Smooth muscle cell (in vitro differentiated cells): ENCODE data around the gene CXorf49. TPM values are rescaled to one million over a fixed set of nuclear protein-coding genes. Genes with fewer than 3 reads are reported as not detected.
"Not testable (repeated sequence)": the region's sequence is repeated elsewhere in the genome, so short reads cannot be mapped to it uniquely, and the experiment has no call there.

Experiments
- DNase-seq: peaks from one replicate; lab custom pipeline; 2025; ENCODE audit not compliant: unreplicated experiment; lab: John Stamatoyannopoulos, UW
- H2AFZ ChIP-seq: fragments of 200-600 bp; sonication (generic); 2 replicates; pipeline ENCODE4 v1.6.0; 2016; ENCODE audit warnings: antibody characterized with exemption, low read depth, mild to moderate bottlenecking
- H3F3A ChIP-seq: fragments of 200-600 bp; sonication (generic); 2 replicates; pipeline ENCODE4 v1.6.0; 2017; ENCODE audit warnings: antibody characterized with exemption, low read depth
- H3K27ac ChIP-seq: fragments of 200-600 bp; sonication (generic); 2 replicates; pipeline ENCODE4 v1.5.1; 2016; ENCODE audit warnings: low read depth, mild to moderate bottlenecking
- H3K27me3 ChIP-seq: fragments of 200-600 bp; sonication (generic); 2 replicates; pipeline ENCODE4 v1.6.1; 2016; ENCODE audit warnings: low read depth, mild to moderate bottlenecking
- H3K36me3 ChIP-seq: fragments of 200-600 bp; sonication (generic); 2 replicates; pipeline ENCODE4 v1.5.1; 2016; ENCODE audit warnings: low read depth
- H3K4me1 ChIP-seq: fragments of 200-600 bp; sonication (generic); 2 replicates; pipeline ENCODE4 v1.5.1; 2016; ENCODE audit warnings: low read depth
- H3K4me2 ChIP-seq: fragments of 200-600 bp; sonication (generic); 2 replicates; pipeline ENCODE4 v1.6.0; 2016; ENCODE audit warnings: mild to moderate bottlenecking
- H3K4me3 ChIP-seq: fragments of 200-600 bp; sonication (generic); 2 replicates; pipeline ENCODE4 v1.5.1; 2016; ENCODE audit warnings: mild to moderate bottlenecking
- H3K79me2 ChIP-seq: fragments of 200-600 bp; sonication (generic); 2 replicates; pipeline ENCODE4 v1.6.0; 2016; ENCODE audit warnings: low read depth, mild to moderate bottlenecking
- H3K9ac ChIP-seq: fragments of 200-600 bp; sonication (generic); 2 replicates; pipeline ENCODE4 v1.6.0; 2016; ENCODE audit warnings: low read depth
- H3K9me3 ChIP-seq: fragments of 200-600 bp; sonication (generic); replicated peaks from 2 replicates; pipeline ENCODE4 v1.5.1; 2016; ENCODE audit warnings: low read depth
- H4K20me1 ChIP-seq: fragments of 200-600 bp; sonication (generic); 2 replicates; pipeline ENCODE4 v1.6.0; 2016; ENCODE audit warnings: low read depth
- WGBS: methylation state at CpG from one replicate; pipeline ENCODE4 v1.1.7; 2016; ENCODE audit warnings: low lambda C conversion rate; 5-methylcytosine and 5-hydroxymethylcytosine counted together
- polyA plus RNA-seq: library from polyadenylated mRNA; unstranded; fragments of >200 nt; fragmentation: Nextera tagmentation; extraction: Ambion mirVana; gene quantifications from 2 replicates; pipeline ENCODE4 v1.2.1, GENCODE V29; 2016
- total RNA-seq: library from RNA; depleted of rRNA; stranded (reverse); fragments of >200 nt; gene quantifications from 2 replicates; pipeline ENCODE4 v1.2.3, GENCODE V29; 2014
- TF ChIP-seq, protein P1 (sequence below): fragments of 200-600 bp; sonication (generic); IDR thresholded peaks from 2 replicates; pipeline ENCODE4 v1.5.1; 2017; ENCODE audit warnings: borderline replicate concordance, mild to moderate bottlenecking, antibody characterized with exemption; ENCODE audit not compliant: insufficient read depth, poor library complexity, severe bottlenecking

CXorf49 gene
- total and polyA plus RNA-seq, 2 experiments from 2014 or later: 0.33 TPM; not detected in 1

DNA sequence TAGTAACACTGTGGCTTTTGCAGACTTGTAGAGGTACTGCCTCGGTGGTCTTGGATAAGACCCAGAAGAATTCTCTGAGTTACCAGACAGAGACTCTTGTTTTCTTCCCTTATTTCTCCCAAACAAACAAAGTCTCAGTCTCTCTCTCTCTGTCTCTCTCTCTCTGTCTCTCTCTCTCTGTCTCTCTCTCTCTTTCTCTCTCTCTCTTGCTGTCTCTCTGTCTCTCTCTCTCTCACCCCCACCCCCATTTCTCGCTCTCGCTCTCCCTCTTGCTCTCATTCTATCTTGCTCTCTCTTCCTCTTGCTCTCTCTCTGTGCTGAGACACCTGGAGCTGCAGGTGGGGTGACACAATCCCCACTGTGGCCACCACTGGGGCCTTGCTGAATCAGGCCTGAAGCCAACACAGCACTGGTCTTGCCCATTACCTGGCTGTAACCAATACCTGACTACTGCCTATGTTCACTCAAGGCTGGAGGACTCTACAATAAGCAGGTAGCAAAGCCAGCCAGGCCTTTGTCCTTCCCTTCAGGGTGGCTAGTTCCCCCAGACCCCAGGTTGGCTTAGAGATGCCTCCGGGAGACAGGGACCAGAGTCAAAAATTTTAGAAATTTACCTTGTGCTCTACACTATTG is 38.4 kb downstream of the CXorf49 start:
- no peaks in the 10 kb centered on the region for H4K20me1 ChIP-seq
- H3K9me3 ChIP-seq: no peaks in the 10 kb centered on the region
- no peaks in the 10 kb centered on the region for H3K79me2 ChIP-seq
- no peak overlapping the region for H3K4me3 ChIP-seq
- no peak overlapping the region for H2AFZ ChIP-seq
- H3K4me2 ChIP-seq: no peak overlapping the region
- H3K36me3 ChIP-seq: no peaks in the 10 kb centered on the region
- no peak overlapping the region for H3K27ac ChIP-seq
- WGBS: 98% methylated on average over 4 of the region's 4 CpGs
- H3K9ac ChIP-seq: no peak overlapping the region
- TF ChIP-seq, protein P1, sequence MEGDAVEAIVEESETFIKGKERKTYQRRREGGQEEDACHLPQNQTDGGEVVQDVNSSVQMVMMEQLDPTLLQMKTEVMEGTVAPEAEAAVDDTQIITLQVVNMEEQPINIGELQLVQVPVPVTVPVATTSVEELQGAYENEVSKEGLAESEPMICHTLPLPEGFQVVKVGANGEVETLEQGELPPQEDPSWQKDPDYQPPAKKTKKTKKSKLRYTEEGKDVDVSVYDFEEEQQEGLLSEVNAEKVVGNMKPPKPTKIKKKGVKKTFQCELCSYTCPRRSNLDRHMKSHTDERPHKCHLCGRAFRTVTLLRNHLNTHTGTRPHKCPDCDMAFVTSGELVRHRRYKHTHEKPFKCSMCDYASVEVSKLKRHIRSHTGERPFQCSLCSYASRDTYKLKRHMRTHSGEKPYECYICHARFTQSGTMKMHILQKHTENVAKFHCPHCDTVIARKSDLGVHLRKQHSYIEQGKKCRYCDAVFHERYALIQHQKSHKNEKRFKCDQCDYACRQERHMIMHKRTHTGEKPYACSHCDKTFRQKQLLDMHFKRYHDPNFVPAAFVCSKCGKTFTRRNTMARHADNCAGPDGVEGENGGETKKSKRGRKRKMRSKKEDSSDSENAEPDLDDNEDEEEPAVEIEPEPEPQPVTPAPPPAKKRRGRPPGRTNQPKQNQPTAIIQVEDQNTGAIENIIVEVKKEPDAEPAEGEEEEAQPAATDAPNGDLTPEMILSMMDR: no peak
- H3K4me1 ChIP-seq: no peaks in the 10 kb centered on the region
- no peaks in the 10 kb centered on the region for H3F3A ChIP-seq
- H3K27me3 ChIP-seq: no peaks in the 10 kb centered on the region
- no peak for DNase-seq

DNA sequence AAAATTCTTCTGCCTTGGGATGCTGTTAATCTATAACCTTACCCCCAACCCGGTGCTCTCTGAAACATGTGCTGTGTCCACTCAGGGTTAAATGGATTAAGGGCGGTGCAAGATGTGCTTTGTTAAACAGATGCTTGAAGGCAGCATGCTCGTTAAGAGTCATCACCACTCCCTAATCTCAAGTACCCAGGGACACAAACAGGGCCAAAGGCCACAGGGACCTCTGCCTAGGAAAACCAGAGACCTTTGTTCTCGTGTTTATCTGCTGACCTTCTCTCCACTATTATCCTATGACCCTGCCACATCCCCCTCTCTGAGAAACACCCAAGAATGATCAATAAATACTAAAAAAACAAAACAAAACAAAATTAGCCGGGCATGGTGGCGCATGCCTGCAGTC is 40.9 kb downstream of the CXorf49 start:
- H3K36me3 ChIP-seq, H3K27me3 ChIP-seq, H3F3A ChIP-seq, H3K4me3 ChIP-seq, H2AFZ ChIP-seq, DNase-seq, H3K4me1 ChIP-seq, H3K4me2 ChIP-seq, H3K9me3 ChIP-seq, H3K27ac ChIP-seq, H3K79me2 ChIP-seq, H3K9ac ChIP-seq, H4K20me1 ChIP-seq: not testable (repeated sequence)
- 95% methylated on average over 4 of the region's 6 CpGs for WGBS

DNA sequence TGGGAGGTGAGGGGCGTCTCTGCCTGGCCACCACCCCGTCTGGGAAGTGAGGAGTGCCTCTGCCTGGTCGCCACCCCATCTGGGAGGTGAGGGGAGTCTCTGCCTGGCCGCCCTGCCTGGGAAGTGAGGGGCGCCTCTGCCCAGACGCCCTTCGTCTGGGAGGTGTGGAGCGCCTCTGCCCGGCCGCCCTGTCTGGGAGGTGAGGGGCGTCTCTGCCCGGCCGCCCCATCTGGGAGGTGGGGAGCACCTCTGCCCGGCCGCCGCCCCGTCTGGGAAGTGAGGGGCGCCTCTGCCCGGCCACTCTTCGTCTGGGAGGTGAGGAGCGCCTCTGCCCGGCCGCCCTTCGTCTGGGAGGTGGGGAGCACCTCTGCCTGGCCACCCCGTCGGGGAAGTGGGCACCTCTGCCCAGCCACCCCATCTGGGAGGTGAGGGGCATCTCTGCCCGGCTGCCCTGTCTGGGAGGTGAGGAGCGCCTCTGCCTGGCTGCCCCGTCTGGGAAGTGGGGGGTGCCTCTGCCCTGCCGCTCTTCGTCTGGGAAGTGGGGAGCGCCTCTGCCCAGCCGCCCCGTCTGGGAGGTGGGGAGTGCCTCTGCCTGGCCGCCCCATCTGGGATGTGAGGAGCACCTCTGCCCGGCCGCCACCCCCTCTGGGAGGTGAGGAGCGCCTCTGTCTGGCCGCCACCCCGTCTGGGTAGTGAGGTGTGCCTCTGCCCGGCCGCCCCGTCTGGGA is 41.9 kb downstream of the CXorf49 start:
- 89% methylated on average over 36 of the region's 43 CpGs for WGBS
- not testable (repeated sequence) for H3K27me3 ChIP-seq

DNA sequence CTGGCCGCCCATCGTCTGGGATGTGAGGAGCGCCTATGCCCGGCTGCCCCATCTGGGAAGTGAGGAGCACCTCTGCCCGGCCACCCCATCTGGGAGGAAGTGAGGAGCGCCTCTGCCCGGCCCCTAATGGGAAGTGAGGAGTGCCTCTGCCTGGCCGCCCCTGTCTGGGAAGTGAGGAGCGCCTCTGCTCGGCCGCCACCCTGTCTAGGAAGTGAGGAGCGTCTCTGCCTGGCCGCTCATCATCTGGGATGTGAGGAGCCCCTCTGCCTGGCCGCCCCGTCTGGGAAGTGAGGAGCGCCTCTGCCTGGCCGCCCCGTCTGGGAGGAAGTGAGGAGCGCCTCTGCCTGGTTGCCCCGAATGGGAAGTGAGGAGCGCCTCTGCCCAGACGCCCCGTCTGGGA is 42.4 kb downstream of the CXorf49 start:
- H3K27ac ChIP-seq, H4K20me1 ChIP-seq, H3K36me3 ChIP-seq, H3K79me2 ChIP-seq, H3K27me3 ChIP-seq, H2AFZ ChIP-seq, H3K9me3 ChIP-seq, H3F3A ChIP-seq, H3K4me1 ChIP-seq, H3K4me3 ChIP-seq, H3K9ac ChIP-seq, H3K4me2 ChIP-seq, DNase-seq: not testable (repeated sequence)
- 90% methylated on average over 23 of the region's 23 CpGs for WGBS

More for the DNA sequence above, 41.9 kb downstream of the CXorf49 start:
- H3K4me2 ChIP-seq, H3K36me3 ChIP-seq, H4K20me1 ChIP-seq, H3K79me2 ChIP-seq, H3K4me3 ChIP-seq, DNase-seq, H3K4me1 ChIP-seq, H3K9ac ChIP-seq, H2AFZ ChIP-seq, H3K27ac ChIP-seq, H3K9me3 ChIP-seq, H3F3A ChIP-seq: not testable (repeated sequence)

DNA sequence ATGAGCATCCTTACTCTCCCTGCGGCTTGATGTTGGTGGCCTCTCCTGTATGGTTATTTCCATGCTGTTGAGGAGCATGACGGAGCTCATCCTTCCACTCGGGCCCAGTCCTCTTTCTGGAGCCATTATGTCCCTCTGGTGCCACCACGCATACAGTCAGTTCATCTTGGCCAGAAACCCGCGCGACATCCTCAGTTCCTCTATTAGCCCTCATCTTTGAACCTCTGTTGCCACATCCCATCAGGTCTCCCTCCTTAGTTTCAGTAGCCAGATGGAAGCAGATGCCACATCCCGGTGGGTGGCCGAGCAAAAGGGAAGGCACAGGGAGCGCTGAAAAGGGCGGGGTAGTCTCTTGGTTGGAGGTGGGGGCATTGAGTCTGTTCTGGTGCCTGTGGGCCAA is 46.1 kb downstream of the CXorf49 start:
- DNase-seq: no peak
- H3K79me2 ChIP-seq: no peaks in the 10 kb centered on the region
- H3K27me3 ChIP-seq: no peaks in the 10 kb centered on the region
- H3K4me3 ChIP-seq: no peak overlapping the region
- H3K27ac ChIP-seq: no peak overlapping the region
- no peak overlapping the region for H3K9ac ChIP-seq
- no peak overlapping the region for H2AFZ ChIP-seq
- 87% methylated on average over 11 of the region's 11 CpGs for WGBS
- H3K4me1 ChIP-seq: no peaks in the 10 kb centered on the region
- no peaks in the 10 kb centered on the region for H3K36me3 ChIP-seq
- H4K20me1 ChIP-seq: no peaks in the 10 kb centered on the region
- TF ChIP-seq, protein P1: no peak
- H3F3A ChIP-seq: no peaks in the 10 kb centered on the region
- H3K4me2 ChIP-seq: no peak overlapping the region
- H3K9me3 ChIP-seq: no peaks in the 10 kb centered on the region
